GM19035 (cell line): ENCODE data around the gene C2CD3.

Experiments
- ATAC-seq: cut with Tn5 transposase; IDR thresholded peaks from one replicate; pipeline ENCODE4 v1.9.1; 2021; ENCODE audit not compliant: unreplicated experiment

The C2CD3 gene, protein sequence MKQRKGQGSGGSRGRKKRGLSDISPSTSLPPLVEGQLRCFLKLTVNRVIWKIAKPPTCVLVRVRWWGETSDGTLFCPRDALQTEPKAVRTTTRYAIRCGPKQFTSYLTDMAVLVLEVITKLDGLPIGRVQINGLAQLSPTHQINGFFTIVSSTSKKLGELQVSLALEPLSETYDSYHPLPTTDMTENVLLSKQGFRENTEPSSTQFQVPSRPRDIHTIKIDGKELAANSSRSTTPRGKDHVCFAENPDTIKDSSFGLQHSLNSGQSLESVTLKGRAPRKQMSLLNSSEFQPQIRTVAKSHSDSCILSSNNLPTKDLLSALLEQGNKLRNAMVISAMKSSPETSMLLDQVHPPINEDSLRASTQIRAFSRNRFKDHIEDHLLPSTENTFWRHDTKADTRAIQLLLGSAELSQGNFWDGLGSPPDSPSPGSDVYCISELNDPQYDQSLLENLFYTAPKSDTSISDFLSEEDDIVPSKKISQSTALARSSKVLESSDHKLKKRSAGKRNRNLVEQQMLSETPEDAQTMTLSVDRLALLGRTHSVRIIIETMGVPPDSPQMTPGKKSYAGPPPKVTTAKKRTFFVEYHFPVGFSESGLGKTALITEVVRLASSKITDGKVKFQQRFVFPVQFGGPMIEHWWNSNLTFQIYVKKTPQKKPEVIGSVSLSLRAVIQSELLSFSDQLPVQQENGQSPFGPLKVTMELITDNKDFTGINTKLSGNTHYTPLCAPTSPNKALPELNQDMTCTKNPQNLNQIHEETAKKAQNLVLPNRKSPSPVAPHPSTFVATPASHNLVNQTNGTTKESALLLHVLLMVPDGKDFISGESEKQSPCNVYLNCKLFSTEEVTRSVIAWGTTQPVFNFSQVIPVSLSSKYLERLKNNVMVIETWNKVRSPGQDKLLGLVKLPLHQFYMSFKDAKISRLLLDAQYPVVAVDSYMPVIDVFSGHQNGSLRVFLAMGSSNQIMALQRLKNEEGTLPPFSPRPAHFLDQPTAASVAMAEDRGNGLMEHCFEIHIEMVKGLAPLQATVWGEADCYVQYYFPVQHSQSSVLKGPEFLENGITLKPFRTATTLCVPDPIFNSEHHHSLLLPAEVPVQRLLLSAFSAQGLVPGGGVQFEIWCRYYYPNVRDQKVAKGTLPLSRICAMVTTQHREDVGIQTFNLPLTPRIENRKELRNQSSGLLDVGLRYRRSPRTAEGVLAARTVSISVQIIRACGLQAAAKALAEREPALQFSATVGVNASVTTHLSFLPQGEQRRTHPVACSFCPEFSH (N-terminal part only)

DNA sequence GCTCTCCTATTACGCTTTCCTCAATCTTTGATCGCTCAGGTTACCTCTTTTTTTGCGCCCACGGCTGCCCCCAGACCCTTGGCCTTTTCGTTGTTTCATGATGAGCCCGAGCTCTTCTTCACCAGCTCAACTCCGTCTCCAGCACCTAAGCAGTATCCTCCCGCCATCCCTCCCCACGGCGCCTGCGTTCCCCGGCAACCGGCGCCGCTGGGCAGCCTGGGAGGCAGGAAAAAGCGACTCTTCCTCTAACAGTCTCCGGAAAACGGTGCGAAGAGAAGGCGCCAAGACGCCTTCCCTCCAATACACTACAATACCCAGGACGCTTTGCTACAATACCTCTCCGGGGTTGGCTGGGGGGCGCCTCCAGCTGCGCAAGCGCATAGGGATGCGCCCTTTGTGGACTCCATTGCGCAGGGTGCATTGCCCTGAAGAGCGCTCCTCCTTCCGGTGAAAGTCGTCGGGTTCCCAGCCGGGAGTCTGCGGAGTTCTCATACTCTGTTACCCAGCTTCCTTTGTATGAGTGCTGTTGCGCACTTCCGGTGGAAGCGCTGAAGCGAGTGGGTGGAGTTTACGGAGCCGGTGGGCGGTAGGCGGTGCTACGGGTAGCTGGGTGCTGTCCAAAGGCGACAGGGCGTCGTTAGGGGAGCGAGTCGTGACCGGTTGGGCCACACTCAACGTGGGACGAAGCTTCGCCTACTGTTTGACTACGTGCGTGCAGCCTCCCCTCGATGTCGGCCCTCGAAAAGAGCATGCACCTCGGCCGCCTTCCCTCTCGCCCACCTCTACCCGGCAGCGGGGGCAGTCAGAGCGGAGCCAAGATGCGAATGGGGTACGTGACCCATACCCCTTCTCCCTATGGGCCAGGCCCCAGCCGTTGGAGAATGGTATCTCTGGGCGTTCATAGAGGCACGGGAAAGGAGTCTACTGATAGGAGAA, at the start of gene C2CD3, which contains the start of gene PPME1:
Gene C2CD3, minus strand, starts transcription at position 309 of the 936 bp plus-strand sequence. Its CDS starts 210 bp downstream, at position 99.
Gene PPME1, plus strand, starts transcription at position 596 of the 936 bp plus-strand sequence. Its CDS starts 133 bp downstream, at position 729.
- peak; percentile 94 for ATAC-seq

DNA sequence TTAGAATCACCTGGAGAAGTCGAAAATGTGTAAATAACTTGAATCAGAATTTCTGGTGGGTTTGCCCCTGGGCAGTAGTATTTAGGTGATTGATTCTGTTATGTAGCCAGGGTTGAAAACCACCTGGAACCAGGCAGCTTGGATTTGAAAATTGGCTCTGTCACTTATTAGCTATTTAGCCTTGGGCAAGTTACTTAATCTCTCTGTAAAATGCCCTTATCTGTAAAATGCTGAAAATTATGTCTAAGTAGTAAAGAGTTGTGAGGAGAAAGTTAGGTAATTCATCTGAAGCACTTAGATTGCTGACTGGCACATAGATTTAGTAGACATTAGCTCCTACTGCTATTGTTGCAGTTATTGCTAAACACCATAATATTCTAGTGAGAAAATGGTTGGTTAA, 49.6 kb upstream of the C2CD3 start:
- no peak for ATAC-seq

DNA sequence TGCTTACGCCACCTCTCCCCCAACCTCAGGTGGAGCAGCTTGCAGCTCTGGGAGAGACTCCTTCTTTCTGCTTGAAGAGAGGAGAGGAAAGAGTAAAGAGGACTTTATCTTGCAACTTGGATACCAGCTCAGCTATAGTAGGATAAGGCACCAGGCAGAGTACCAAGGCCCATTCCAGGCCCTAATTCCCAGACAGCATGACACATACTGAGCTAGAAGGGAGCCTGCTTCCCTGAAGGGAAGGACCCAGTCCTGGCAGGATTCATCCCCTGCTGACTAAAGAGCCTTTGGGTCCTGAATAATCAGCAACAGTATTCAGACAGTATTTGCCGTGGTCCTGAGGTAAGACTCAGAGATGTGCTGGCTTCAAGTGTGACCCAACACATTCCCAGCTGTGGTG, 41.7 kb upstream of the C2CD3 start:
- no peak for ATAC-seq

DNA sequence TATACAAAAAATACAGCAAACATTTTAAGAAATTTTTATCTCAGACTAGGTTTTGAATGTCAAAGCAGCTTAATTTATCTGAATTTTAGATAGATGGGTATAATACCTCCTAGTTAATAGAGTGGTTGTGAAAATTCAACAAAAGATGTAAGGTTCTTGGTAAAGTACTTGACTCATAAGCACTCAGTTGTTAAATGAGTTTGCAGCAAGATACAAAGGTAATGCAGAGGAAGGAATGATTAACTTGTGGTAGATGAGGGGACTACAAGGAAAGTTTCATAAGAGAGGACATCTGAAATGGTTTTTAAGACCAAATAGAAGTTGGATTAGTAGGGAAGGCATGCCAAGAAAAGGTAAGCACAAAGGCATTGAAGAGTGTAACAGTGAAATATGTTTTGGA, 37.7 kb upstream of the C2CD3 start:
- ATAC-seq, result no peak

DNA sequence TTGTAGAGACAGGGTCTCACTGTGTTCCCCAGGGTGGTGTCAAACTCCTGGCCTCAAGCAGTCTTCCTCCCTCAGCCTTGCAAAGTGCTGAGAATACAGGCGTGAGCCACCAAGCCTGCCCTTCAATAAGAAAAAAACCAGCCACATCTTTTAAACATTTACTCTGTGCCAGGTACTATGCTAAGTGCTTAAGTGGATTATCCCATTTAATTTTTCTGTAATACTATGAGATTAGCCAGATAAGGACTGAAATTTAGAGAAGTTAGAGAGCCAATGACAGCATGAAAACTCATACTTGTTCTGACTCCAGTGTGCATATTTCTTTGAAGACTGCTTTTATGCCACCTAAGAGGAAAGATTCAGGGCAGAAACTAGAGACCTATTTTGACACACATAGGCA, 35.9 kb upstream of the C2CD3 start:
- ATAC-seq, result no peak

DNA sequence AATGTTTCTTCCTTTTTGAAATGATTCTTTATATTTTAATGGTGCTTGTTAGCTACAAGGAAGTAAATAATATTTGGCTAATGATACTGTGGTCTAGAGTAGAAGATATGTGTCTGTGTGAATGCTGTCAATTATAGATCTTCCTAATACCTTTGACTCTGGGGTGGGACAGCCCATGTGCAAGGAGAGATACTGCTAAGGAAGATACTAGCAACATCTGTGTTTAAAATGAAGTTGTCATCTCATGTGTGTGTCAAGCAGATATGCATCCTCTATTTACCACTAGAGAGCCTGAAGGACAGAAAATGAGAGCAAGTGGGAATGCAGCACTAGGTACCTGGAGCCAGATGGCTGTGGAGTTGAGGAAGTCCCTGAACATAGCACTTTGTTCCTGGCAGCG, 34.4 kb upstream of the C2CD3 start:
- ATAC-seq, result no peak

DNA sequence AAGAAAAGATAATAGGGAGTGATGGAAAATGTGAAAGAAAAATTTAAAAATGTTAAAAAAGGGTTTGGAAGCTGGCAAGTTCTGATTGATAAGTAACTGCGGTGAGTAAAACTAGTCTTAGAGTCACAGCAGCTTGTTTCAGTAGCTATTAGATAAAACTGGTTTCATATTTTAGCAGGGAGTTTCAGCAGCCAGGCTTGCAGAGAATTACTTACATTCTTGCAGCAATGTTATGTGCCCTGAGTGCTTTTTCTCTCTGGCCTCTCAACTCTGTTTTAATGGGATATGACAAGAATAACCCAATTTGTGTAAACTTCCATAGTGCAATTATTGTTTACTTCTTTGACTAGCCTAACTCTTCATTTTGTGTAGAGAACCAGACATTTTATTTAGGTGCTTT, 33.9 kb upstream of the C2CD3 start:
- ATAC-seq, result no peak

DNA sequence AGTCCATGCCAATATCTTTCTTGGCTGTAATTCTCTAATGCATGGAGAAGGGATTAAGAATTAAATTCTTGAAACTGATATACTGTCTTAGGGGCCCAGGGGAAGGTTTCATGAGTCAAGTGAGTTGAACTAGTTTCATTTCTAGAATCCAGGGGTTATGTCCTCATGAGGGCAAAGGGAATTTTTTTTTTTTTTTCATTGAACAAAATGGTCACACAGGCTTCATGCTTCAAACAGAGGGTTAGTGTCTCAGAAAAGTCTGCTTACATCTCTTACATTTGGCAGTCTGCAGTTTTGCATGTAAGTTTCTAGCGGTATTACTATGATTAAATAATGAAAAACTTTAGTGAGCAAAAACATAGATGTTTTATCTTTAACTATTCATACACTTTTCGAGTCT, 33.2 kb upstream of the C2CD3 start:
- ATAC-seq, result no peak

DNA sequence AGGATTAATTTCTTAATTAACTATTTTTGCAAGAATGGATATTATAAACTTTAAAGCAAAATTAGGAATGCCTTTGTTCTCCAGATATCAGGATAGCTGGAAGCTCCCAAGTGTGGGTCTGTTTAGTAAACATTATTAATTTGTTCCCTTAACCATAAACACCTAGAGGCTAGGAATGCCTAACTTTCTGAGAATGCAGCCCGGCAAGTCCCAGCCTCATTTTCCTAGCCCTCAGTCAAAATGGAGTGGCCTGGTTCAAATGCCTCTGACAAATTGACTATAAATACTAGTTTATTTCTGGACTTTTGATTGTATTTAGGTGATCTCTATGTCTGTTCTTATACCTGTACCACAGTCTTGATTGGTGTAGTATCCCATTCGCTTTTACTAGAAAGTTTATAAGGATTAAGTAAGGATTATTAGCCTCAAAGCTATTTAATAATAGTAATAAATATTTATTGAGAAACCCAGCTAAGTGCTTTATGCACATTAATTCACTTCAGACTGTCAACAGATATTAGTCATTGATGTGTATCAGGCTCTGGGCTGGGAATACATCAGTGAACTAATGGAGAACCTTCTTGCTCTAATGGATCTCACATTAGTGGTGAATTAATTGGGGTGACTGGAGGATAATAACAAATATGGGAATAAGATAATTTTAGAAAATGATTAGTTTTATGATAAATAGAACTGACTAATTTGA, 26.1 kb upstream of the C2CD3 start:
- ATAC-seq, result no peak

DNA sequence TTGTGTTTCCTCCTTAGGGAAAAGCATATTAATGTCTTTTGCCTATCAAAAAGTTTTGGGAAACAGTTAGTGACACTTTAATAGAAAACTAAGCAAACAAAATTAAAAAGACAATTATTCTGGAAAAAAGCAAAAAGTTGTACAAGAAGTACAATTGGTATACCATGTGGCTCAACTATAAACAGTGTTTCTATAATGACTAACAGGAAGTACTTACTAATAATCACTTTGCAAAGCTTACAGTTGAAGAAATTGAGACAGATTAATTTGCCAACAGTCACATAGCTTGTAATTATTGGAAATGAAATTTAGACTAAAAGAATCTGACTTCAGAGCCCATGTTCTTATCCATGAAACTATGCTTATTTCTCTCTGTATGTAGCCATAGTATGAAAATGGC, 25.0 kb upstream of the C2CD3 start:
- ATAC-seq, result no peak

DNA sequence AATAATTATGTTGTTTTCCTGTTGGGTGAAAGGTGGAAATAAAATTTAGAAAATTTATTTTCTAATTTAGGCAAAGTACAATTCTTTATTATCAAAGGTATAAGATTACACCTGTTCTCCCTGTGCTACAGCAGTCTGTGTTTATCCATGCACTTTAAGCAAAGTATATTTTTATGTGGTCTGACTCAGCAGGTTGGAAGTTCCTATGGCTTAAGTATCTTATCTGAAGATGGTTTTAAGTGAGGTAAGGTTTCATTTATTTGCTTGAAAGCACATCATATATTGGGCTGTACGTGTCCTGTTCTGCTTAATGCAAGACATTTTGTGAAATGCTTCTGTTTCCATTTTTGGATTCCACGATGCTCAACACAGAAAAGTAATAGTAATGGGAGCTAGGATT, 14.9 kb upstream of the C2CD3 start:
- no peak for ATAC-seq

DNA sequence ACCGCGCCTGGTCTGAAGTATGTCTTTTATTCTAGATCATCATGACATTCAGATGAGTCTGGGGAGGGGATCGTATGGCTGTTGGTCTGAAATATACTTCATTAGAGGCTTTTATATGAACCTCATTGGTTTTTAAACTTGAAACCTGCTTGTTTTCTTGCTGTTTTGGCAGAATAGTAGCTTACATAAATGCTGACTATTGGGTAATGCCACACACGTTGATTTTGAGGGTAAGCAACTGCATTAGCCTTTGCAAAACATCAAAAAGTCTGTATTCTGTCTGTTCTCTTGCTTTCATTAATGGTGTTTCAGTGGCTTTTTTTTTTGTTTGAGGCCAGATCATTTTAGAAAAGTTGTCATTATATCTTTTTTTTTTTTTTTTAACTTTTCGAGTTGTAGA, 14.5 kb upstream of the C2CD3 start:
- ATAC-seq, result no peak

DNA sequence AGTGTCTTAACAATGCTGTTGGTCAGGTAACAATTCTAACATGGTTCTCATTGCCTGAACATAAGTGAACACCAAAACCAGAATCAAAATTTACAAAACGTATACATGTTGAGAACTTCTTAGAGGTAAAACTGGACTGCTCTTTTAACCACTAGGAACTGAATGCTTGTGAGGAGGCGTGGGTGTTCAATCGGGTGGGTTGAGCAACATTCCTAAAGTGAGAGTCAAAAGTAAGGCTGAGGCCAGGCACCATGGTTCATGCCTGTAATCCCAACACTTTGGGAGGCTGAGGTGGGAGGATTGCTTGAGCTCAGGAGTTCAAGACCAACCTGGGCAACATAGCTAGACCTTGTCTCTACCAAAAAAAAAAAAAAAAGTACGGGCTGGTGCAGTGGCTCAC, 11.8 kb upstream of the C2CD3 start:
- no peak for ATAC-seq

DNA sequence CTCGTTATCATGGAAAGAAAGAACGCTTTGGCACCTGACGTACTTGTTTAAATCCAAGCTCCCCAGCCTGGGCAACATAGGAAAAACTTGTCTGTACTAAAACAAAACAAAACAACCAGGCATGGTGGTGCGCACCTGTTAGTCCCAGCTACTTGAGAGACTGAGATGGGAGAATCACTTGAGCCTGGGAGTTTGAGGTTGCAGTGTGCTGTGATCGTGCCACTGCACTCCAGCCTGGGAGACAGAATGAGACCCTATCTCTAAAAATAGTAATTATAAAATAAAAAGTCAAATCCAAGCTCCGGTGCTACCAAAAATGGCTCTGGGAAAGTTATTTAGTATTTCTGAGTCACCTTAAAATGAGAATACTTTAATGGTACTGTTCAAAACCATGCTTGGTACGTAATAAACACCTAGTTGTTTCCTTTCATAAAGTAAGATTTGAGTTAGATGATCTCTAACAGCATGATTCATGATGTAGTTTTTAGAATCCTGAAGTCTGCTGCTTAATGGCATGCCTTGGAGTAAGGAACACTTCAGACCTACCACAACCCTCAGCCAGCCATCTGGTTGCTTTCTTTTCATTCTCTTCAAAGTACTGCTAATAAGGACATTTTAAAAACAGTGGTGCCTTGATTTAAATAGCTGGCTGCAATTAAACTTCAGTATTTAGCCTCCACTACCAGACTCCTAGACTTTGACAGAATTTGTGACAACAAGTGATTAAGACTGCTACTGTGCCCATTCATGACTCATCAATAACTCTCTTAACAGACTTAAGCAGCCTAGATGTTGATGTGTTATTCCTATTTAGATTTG, 8.6 kb upstream of the C2CD3 start:
- no peak for ATAC-seq

DNA sequence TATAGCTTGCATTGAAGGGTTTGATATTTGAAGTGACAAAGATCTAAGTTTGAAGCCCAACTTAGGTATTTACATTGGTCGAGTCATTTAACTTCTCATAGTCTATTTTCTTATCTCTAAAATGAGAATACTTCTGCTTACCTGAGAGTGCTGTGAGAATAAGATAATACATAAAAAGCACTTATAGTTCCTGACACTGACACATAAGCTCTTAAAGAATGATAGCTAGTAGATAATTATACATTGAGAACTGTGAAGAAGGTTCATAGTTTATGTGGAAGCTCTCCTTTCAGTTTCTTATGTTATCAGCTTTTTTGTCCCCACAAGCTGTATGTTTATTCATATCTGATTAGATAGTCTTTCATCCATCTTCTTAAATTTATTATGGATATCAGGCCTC, 5.1 kb upstream of the C2CD3 start:
- ATAC-seq, result no peak

DNA sequence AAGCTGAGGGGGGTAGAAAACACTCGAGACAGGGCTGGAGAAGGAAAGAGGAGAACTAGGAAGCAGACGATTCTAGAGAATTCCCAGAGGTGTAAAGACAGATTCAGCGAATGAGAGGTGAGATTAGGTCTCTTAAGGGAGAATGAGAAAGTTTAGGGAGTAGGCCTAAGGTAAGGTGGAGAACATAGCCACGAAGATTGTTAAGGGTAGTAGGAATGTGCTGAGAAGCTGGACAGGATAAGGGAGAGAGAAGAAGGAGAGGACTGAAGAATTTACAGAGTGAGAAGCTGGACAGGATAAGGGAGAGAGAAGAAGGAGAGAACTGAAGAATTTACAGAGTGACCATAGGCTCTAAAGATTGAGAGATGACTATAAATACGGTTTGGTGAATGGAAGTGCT, 1.2 kb upstream of the C2CD3 start:
- no peak for ATAC-seq

DNA sequence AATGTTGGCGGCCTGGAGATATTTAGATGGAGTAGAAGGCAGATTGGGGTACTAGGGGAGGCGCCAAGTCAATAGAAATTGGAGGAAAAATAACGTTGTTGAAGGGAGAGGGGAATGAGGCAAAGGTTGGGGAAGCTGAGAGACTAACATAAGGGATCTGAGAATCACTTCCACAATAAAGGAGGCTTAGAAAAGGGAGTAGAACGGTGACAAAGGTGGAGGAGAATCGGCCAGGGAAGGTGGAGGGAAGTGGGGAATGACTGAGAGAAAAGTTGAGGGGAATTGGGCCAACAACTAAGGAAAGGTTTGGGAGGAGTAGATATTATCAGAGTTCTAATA, 797 bp upstream of the C2CD3 start:
- ATAC-seq, result no peak

DNA sequence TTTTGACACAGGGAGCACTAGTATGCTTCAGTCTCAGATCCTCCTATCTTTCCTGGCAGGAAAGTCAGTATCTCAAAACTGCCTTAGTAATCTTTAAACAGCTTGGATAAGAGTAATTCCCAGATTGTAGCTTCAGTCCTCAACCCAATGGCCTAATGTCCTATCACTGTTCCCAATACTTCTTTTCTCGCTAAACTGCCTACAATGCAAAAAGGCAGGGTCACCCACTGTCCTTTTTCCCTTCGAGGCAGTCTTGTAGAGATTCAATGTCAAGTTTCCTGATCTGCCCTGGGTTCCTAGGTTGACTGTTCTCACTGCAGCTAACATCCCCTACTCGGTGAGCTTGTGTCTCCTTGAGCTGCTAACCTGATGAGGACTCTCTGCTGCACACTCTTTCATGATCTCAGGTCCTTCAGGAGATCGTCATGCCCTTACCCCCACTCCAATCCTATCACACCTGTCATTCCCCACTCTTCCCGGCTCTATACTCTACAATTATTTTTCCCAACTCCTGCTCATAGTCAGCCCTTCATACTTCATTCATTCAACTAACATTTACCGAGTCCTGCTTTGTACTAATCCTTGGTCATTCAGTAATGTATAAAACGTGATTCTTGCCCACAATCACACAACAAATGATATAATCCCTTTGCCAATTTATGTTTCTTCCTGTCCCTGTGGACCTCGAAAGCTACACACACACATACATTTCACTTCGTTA, 904 bp downstream of the C2CD3 start:
- ATAC-seq, result no peak
